Adrenal gland (tissue), 12 donors: ENCODE data around the gene TTLL12. TPM values are rescaled to one million over a fixed set of nuclear protein-coding genes. Genes with fewer than 3 reads are reported as not detected.

Experiments
- DNase-seq, 7 donors: peaks; one replicate each; pipeline ENCODE4 v3.0.0-alpha.2; 2019 to 2020
- H3K27ac ChIP-seq, 5 donors: fragments of 200-600 bp; sonication (generic) in 4 of 5; 1 replicate in 3 of 5; 2 replicates in 2 of 5; pipeline versions ENCODE4 v1.5.1 to v1.8.0; 2016 to 2020; ENCODE audit warnings: mild to moderate bottlenecking in 1 of 5
- H3K27me3 ChIP-seq: fragments of 200-600 bp; 2 replicates; pipeline ENCODE4 v1.8.0; 2021
- H3K36me3 ChIP-seq, 2 donors: fragments of 200-600 bp; replicated peaks in 1 of 2; 1 replicate in 1 of 2; 2 replicates in 1 of 2; pipeline versions ENCODE4 v1.5.1 to v1.8.0; 2018 to 2022
- H3K4me1 ChIP-seq, 2 donors: fragments of 200-600 bp; replicated peaks in 1 of 2; 1 replicate in 1 of 2; 2 replicates in 1 of 2; pipeline versions ENCODE4 v1.5.1 to v1.8.0; 2018 to 2021
- H3K4me3 ChIP-seq, 4 donors: fragments of 200-600 bp; sonication (generic) in 3 of 4; one replicate each; pipeline ENCODE4 v1.5.1; 2016 to 2018
- H3K9me3 ChIP-seq, 3 donors: fragments of 200-600 bp; sonication (generic) in 1 of 3; replicated peaks in 1 of 3; 1 replicate in 2 of 3; 2 replicates in 1 of 3; pipeline versions ENCODE4 v1.5.1 to v1.8.0; 2016 to 2021
- POLR2A ChIP-seq, 2 donors: fragments of 450-650 bp; IDR thresholded peaks; one replicate each; pipeline ENCODE4 v1.6.1; 2017; ENCODE audit warnings: antibody characterized with exemption in 2 of 2, mild to moderate bottlenecking in 2 of 2, moderate library complexity in 1 of 2
- WGBS, 4 donors: extraction: QIAGEN DNeasy Blood & Tissue Kit in 2 of 4; methylation state at CpG; one replicate each; pipeline versions ENCODE4 v1.1.5 to v1.1.7; 2013 to 2017; 5-methylcytosine and 5-hydroxymethylcytosine counted together
- intact Hi-C, 2 donors: fragments of 100-400 bp; cut with DNase I; formaldehyde crosslinking; loops; one replicate each; pipeline versions ENCODE4 v1.14.1 to v1.15.0; 2022 to 2023
- polyA plus RNA-seq, 3 donors: library from polyadenylated mRNA; stranded (reverse); fragments of 200-250 nt in 2 of 3; fragments of 350-450 nt in 1 of 3; fragmentation: Illumina TruSeq in 1 of 3; extraction: RNeasy Lipid Tissue Mini Kit (QIAGEN cat#74804) in 1 of 3; gene quantifications; one replicate each; pipeline ENCODE4 v1.2.3, GENCODE V29; 2013 to 2014
- total RNA-seq, 9 donors: library from RNA; depleted of rRNA in 4 of 9; stranded (reverse); fragments of >200 nt in 4 of 9; fragments of 120-200 nt in 1 of 9; fragmentation: NEBNext Ultra II Directional in 1 of 9; extraction: Animal tissue kit (Norgen Biotek cat#: 25700) in 1 of 9; gene quantifications; one replicate each; pipeline versions ENCODE4 v1.1.0 to v1.2.4, GENCODE V29; 2013 to 2023
- TF ChIP-seq, protein P1 (sequence below), 6 experiments: fragments of 450-650 bp in 4 of 6; fragments of 200-600 bp in 2 of 6; sonication (generic) in 1 of 6; IDR thresholded peaks; 1 replicate in 5 of 6; 2 replicates in 1 of 6; pipeline versions ENCODE4 v1.5.1 to v1.8.0; 2016 to 2021; ENCODE audit warnings: antibody characterized with exemption in 6 of 6, mild to moderate bottlenecking in 2 of 6, moderate library complexity in 1 of 6
- donor health status: healthy with polysubstance abuse.
- donor health status: Bipolar disorder and iron deficiency.
- donor health status: DM: yes; HTN: yes; CAD: no.
- donor health status: DM: no; HTN: no; CAD: no.
- donor health status: DM: no; HTN: no; CAD: no.
- donor health status: DM: yes; HTN: yes; CAD: no.

TTLL12 gene
- total and polyA plus RNA-seq, 12 donors, result 22.6 to 85.2 (median 59.2) TPM

- H3K27ac ChIP-seq, result no peak overlapping the region
- intact Hi-C loops, result no loop called here
- WGBS, 4 donors, result 80 to 96% (median 93%) methylated on average over 14 to 15 of the region's 15 CpGs; no CpG with 5 or more reads in 1 of the 4 donors
- H3K36me3 ChIP-seq, result no peaks in the 10 kb centered on the region
- no peaks in the 10 kb centered on the region for H3K9me3 ChIP-seq
- no peak for TF ChIP-seq POLR2A (IDR thresholded peaks at IDR 0.05)
- TF ChIP-seq, protein P1, sequence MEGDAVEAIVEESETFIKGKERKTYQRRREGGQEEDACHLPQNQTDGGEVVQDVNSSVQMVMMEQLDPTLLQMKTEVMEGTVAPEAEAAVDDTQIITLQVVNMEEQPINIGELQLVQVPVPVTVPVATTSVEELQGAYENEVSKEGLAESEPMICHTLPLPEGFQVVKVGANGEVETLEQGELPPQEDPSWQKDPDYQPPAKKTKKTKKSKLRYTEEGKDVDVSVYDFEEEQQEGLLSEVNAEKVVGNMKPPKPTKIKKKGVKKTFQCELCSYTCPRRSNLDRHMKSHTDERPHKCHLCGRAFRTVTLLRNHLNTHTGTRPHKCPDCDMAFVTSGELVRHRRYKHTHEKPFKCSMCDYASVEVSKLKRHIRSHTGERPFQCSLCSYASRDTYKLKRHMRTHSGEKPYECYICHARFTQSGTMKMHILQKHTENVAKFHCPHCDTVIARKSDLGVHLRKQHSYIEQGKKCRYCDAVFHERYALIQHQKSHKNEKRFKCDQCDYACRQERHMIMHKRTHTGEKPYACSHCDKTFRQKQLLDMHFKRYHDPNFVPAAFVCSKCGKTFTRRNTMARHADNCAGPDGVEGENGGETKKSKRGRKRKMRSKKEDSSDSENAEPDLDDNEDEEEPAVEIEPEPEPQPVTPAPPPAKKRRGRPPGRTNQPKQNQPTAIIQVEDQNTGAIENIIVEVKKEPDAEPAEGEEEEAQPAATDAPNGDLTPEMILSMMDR (IDR thresholded peaks at IDR 0.05), result no peak
- H3K4me1 ChIP-seq, result no peaks in the 10 kb centered on the region
- H3K4me3 ChIP-seq, result no peak overlapping the region
- no peak for DNase-seq
- no peaks in the 10 kb centered on the region for H3K27me3 ChIP-seq
Measured at GRCh38 chr22:43209523-43209890, 22.6 kb upstream of the TTLL12 start.

- 89 to 95% (median 93%) methylated on average over 15 to 26 of the region's 26 CpGs for WGBS, 4 donors
- Histone ChIP-seq H3K4me1 (no peaks in the 10 kb centered on the region), H3K9me3 (no peaks in the 10 kb centered on the region), H3K4me3 (no peak overlapping the region), H3K27me3 (no peaks in the 10 kb centered on the region), H3K27ac (no peak overlapping the region), H3K36me3 (no peaks in the 10 kb centered on the region)
- no peak for DNase-seq
- TF ChIP-seq POLR2A (IDR thresholded peaks at IDR 0.05), result no peak
- TF ChIP-seq, protein P1 (IDR thresholded peaks at IDR 0.05), result no peak
- intact Hi-C loops, result no loop called here
Measured at GRCh38 chr22:43208703-43209522, 22.0 kb upstream of the TTLL12 start.

DNA sequence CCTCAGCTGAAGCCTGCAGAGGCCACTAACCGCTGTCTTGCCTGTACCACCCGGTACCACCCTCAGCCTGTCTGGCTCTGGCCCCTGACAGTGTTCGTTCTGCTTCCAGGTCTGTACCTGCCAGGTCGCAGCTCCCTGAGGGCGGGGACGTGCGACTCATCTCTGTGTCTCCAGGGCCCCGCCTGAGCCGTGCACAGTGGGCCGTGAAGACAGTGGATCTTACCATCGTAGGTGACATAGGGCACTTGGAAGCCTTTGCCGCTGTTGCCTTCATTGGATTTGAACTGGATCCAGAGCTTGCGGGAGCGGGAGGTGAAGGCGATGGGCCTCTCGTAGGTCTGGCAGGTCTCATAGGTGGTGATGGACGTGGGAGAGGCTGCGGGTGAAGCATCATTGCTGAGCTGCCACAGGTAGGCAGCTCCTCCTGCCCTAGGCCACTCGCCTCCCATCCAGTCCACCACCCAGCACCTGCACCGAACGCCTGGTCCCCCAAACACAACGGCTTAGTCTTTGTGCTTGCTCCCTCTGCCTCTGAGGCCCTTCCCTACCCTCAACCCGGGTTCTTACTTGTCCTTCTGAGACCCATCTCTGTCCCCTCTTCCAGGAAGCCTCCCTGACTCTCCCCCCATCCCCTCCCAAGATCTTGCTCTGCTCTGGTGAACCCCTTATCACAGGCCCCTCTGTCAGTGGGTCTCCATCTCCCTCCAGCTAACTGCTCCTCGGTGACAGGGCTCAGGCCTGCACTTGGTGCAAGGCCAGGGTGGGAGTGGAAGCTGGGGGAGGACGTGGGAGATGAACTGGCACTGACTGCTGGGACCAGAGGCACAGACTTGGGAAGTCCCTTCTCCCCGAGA, 21.1 kb upstream of the TTLL12 start:
- WGBS, 4 donors, result 86 to 92% (median 91%) methylated on average over 13 to 26 of the region's 26 CpGs
- Histone ChIP-seq H3K27me3 (no peaks in the 10 kb centered on the region), H3K9me3 (no peaks in the 10 kb centered on the region), H3K4me1 (peaks cover under 1% of the 10 kb centered on the region in 2 donors), H3K36me3 (no peaks in the 10 kb centered on the region), H3K27ac (no peak overlapping the region), H3K4me3 (no peak overlapping the region)
- intact Hi-C loops, result no loop called here
- TF ChIP-seq, protein P1 (IDR thresholded peaks at IDR 0.05), result no peak
- no peak for TF ChIP-seq POLR2A (IDR thresholded peaks at IDR 0.05)
- no peak for DNase-seq

- H3K36me3 ChIP-seq, result no peaks in the 10 kb centered on the region
- intact Hi-C loops, result no loop called here
- TF ChIP-seq, protein P1 (IDR thresholded peaks at IDR 0.05), result no peak
- no peak for TF ChIP-seq POLR2A (IDR thresholded peaks at IDR 0.05)
- H3K4me1 ChIP-seq, result peaks cover 6 to 8% of the 10 kb centered on the region in 2 donors
- H3K4me3 ChIP-seq, result no peak overlapping the region
- H3K27ac ChIP-seq, result no peak overlapping the region
- no peaks in the 10 kb centered on the region for H3K27me3 ChIP-seq
- 91 to 100% (median 93%) methylated on average over 3 to 13 of the region's 13 CpGs for WGBS, 4 donors
- no peak for DNase-seq
- H3K9me3 ChIP-seq, result no peaks in the 10 kb centered on the region
Measured at GRCh38 chr22:43207386-43207785, 20.5 kb upstream of the TTLL12 start.
